NT2/D1 (cell line): Measurements from ENCODE around the gene ARID1A.

Experiments
- YY1 ChIP-seq: IDR thresholded peaks from 2 replicates; pipeline ENCODE4 v1.6.1; 2011; ENCODE audit not compliant: insufficient read length, insufficient read depth
- ZNF274 ChIP-seq: IDR thresholded peaks from 2 replicates; pipeline ENCODE4 v1.6.1; 2011; ENCODE audit warnings: mild to moderate bottlenecking, low read depth, low read length

GRCh38 chr1:26701995-26702679 is 6.3 kb downstream of the ARID1A start:
- TF ChIP-seq YY1 (no peak), ZNF274 (no peak)
